ENCODE results near the gene VPS16.

DNA sequence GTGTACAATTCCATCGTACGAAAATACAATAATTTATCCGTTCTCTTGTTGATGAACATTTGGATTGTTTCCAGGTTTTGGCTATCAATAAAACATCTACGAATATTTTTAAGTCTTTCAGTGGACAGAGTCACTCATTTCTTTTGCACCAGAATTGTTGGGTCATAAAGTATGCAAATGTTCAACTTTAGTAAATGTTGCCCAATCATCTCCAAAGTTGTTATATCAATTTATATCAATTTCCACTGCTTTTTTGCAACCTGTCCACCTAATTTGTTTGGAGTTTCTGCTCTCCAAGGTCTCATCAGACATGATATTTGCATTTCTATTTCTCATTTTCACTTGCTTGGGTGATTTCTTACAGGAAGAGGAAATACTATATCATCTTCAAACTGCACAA is 13.9 kb upstream of the VPS16 start:
- TF ChIP-seq, protein P1, sequence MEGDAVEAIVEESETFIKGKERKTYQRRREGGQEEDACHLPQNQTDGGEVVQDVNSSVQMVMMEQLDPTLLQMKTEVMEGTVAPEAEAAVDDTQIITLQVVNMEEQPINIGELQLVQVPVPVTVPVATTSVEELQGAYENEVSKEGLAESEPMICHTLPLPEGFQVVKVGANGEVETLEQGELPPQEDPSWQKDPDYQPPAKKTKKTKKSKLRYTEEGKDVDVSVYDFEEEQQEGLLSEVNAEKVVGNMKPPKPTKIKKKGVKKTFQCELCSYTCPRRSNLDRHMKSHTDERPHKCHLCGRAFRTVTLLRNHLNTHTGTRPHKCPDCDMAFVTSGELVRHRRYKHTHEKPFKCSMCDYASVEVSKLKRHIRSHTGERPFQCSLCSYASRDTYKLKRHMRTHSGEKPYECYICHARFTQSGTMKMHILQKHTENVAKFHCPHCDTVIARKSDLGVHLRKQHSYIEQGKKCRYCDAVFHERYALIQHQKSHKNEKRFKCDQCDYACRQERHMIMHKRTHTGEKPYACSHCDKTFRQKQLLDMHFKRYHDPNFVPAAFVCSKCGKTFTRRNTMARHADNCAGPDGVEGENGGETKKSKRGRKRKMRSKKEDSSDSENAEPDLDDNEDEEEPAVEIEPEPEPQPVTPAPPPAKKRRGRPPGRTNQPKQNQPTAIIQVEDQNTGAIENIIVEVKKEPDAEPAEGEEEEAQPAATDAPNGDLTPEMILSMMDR (IDR thresholded peaks at IDR 0.05) = no peak
- TF ChIP-seq POLR2A (IDR thresholded peaks at IDR 0.05) (no peak), EP300 (IDR thresholded peaks at IDR 0.05; ENCODE audit: low read depth) (no peak), POLR2AphosphoS5 (IDR thresholded peaks at IDR 0.05) (no peak)

Data from transverse colon (tissue), 4 donors.